ENCODE data around the gene SIVA1.
A peak's percentile ranks its signal among the peaks of the same experiment; 100 is the strongest.
"Not testable (repeated sequence)": the region's sequence is repeated elsewhere in the genome, so short reads cannot be mapped to it uniquely, and the experiment has no call there.

Gene SIVA1

GRCh38 chr14:104719343-104719742, 33.6 kb upstream of the SIVA1 start:
- DNase-seq, result no peak

GRCh38 chr14:104721505-104722431, 31.2 kb upstream of the SIVA1 start:
- DNase-seq, result peak in 1 of 56 donors; percentile 32

- DNase-seq, result no peak
These were observed 29.9 kb upstream of the SIVA1 start for GRCh38 chr14:104722938-104723650.

GRCh38 chr14:104723651-104724406, 29.1 kb upstream of the SIVA1 start, which contains the start of gene ADSS1:
ADSS1 (plus strand) TSS chr14:104724229; CDS start chr14:104724271, 42 bp downstream.
- peak in 29 of 56 donors; percentile 9 to 74 (median 48) for DNase-seq

GRCh38 chr14:104724407-104724980, 28.5 kb upstream of the SIVA1 start:
- peak in 2 of 56 donors; percentile 72 to 73 for DNase-seq

- peak in 21 of 56 donors; percentile 6 to 73 (median 34) for DNase-seq
These were observed 27.8 kb upstream of the SIVA1 start for GRCh38 chr14:104724981-104725771.

GRCh38 chr14:104725772-104726548, 27.0 kb upstream of the SIVA1 start:
- no peak for DNase-seq

GRCh38 chr14:104726600-104727451, 26.1 kb upstream of the SIVA1 start:
- peak in 6 of 56 donors; percentile 22 to 45 (median 28) for DNase-seq

GRCh38 chr14:104728631-104729030, 24.3 kb upstream of the SIVA1 start:
- DNase-seq, result no peak

GRCh38 chr14:104729176-104729834, 23.6 kb upstream of the SIVA1 start:
- not testable (repeated sequence) for DNase-seq

- DNase-seq, result no peak
These were observed 23.1 kb upstream of the SIVA1 start for GRCh38 chr14:104729835-104730181.

- DNase-seq, result no peak
These were observed 22.5 kb upstream of the SIVA1 start for GRCh38 chr14:104730487-104730886.

- DNase-seq, result no peak
These were observed 21.3 kb upstream of the SIVA1 start for GRCh38 chr14:104731320-104732294.

- DNase-seq, result peak in 7 of 56 donors; percentile 10 to 49 (median 35)
These were observed 20.6 kb upstream of the SIVA1 start for GRCh38 chr14:104732355-104732804.

- DNase-seq, result no peak
These were observed 19.8 kb upstream of the SIVA1 start for GRCh38 chr14:104732931-104733681.
